Testis (tissue), 2 donors: Measurements from ENCODE around the gene B3GNT3.

Experiments
- POLR2A ChIP-seq: fragments of 450-650 bp; IDR thresholded peaks from one replicate; pipeline ENCODE4 v1.6.1; 2017; ENCODE audit warnings: antibody characterized with exemption, mild to moderate bottlenecking, moderate library complexity
- TF ChIP-seq, protein P1 (sequence below), 3 experiments: fragments of 450-650 bp in 2 of 3; fragments of 200-600 bp in 1 of 3; sonication (generic) in 1 of 3; IDR thresholded peaks; one replicate each; pipeline ENCODE4 v1.5.1; 2016 to 2019; ENCODE audit warnings: antibody characterized with exemption in 3 of 3, mild to moderate bottlenecking in 2 of 3, moderate library complexity in 1 of 3

DNA sequence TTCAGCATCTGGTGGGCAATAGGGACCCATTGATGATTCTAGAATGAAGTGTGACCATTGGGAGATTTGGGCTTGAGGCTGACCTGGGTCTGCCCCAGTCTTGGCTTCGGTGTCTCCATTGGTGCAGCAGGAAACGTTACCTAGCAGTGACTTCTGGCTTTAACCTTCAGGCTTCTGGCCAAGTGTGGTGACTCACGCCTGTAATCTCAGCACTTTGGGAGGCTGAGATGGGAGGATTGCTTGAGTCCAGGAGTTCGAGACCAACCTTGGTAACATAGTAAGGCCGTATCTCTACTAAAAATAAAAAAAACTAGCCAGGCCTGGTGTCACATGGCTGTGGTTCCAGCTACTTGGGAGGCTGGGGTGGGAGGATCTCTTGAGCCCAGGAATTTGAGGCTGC lies 36.4 kb upstream of the B3GNT3 start:
- TF ChIP-seq, protein P1, sequence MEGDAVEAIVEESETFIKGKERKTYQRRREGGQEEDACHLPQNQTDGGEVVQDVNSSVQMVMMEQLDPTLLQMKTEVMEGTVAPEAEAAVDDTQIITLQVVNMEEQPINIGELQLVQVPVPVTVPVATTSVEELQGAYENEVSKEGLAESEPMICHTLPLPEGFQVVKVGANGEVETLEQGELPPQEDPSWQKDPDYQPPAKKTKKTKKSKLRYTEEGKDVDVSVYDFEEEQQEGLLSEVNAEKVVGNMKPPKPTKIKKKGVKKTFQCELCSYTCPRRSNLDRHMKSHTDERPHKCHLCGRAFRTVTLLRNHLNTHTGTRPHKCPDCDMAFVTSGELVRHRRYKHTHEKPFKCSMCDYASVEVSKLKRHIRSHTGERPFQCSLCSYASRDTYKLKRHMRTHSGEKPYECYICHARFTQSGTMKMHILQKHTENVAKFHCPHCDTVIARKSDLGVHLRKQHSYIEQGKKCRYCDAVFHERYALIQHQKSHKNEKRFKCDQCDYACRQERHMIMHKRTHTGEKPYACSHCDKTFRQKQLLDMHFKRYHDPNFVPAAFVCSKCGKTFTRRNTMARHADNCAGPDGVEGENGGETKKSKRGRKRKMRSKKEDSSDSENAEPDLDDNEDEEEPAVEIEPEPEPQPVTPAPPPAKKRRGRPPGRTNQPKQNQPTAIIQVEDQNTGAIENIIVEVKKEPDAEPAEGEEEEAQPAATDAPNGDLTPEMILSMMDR (IDR thresholded peaks at IDR 0.05): no peak
- no peak for TF ChIP-seq POLR2A
